DMS79 treated with DMSO at 0.1 percent for 48 hours (cell line): ENCODE measurements around the gene MSMB.
"Not testable (repeated sequence)": the region's sequence is repeated elsewhere in the genome, so short reads cannot be mapped to it uniquely, and the experiment has no call there.

Experiments used
- DNase-seq: peaks from one replicate; lab custom pipeline; 2025; lab: John Stamatoyannopoulos, UW

Gene MSMB

GRCh38 chr10:46006219-46006618 is 39.9 kb downstream of the MSMB start:
- no peak for DNase-seq

- no peak for DNase-seq
Measured at GRCh38 chr10:46005383-46005782, 40.7 kb downstream of the MSMB start.

GRCh38 chr10:46004963-46005362 is 41.1 kb downstream of the MSMB start:
- no peak for DNase-seq

- no peak for DNase-seq
Measured at GRCh38 chr10:46002916-46003693, 43.0 kb downstream of the MSMB start.

GRCh38 chr10:46002189-46002687 is 43.8 kb downstream of the MSMB start:
- not testable (repeated sequence) for DNase-seq

GRCh38 chr10:46001187-46001756 is 44.8 kb downstream of the MSMB start:
- DNase-seq = no peak

- no peak for DNase-seq
Measured at GRCh38 chr10:46000538-46000937, 45.5 kb downstream of the MSMB start.

GRCh38 chr10:45999955-46000354 is 46.1 kb downstream of the MSMB start:
- DNase-seq = not testable (repeated sequence)

- DNase-seq = no peak
Measured at GRCh38 chr10:45997994-45998763, 47.9 kb downstream of the MSMB start.

GRCh38 chr10:45997557-45997956 is 48.5 kb downstream of the MSMB start:
- no peak for DNase-seq

- not testable (repeated sequence) for DNase-seq
Measured at GRCh38 chr10:45985590-45985989, 60.5 kb downstream of the MSMB start.

GRCh38 chr10:45984473-45984872 is 61.6 kb downstream of the MSMB start:
- not testable (repeated sequence) for DNase-seq

GRCh38 chr10:45983538-45984186 is 62.4 kb downstream of the MSMB start:
- DNase-seq = not testable (repeated sequence)
